Loucy (cell line): ENCODE results near the gene SP2.
A peak's percentile ranks its signal among the peaks of the same experiment; 100 is the strongest.

ENCODE experiments used
- H2AFZ ChIP-seq: fragments of 200-600 bp; sonication (generic); 2 replicates; pipeline ENCODE4 v1.6.0; 2016; ENCODE audit warnings: antibody characterized with exemption, mild to moderate bottlenecking, low read length, moderate library complexity
- H3F3A ChIP-seq: fragments of 200-600 bp; 2 replicates; pipeline ENCODE4 v1.6.0; 2016; ENCODE audit warnings: antibody characterized with exemption, low read depth, mild to moderate bottlenecking
- H3K27me3 ChIP-seq: fragments of 200-600 bp; sonication (generic); 2 replicates; pipeline ENCODE4 v1.6.1; 2014; ENCODE audit warnings: low read length, mild to moderate bottlenecking; ENCODE audit not compliant: insufficient read depth, poor library complexity, severe bottlenecking
- H3K36me3 ChIP-seq: fragments of 200-600 bp; sonication (generic); 2 replicates; pipeline ENCODE4 v1.6.1; 2016; ENCODE audit warnings: low read length; ENCODE audit not compliant: insufficient read depth
- H3K4me1 ChIP-seq: fragments of 200-600 bp; sonication (generic); 2 replicates; pipeline ENCODE4 v1.5.1; 2014; ENCODE audit warnings: low read length, mild to moderate bottlenecking; ENCODE audit not compliant: insufficient read depth, poor library complexity, severe bottlenecking
- H3K4me2 ChIP-seq: fragments of 200-600 bp; sonication (generic); 2 replicates; pipeline ENCODE4 v1.6.0; 2014; ENCODE audit warnings: antibody characterized with exemption, low read length, low read depth, mild to moderate bottlenecking; ENCODE audit not compliant: poor library complexity, severe bottlenecking
- H3K4me3 ChIP-seq: fragments of 200-600 bp; sonication (generic); 2 replicates; pipeline ENCODE4 v1.5.1; 2014; ENCODE audit warnings: low read length, mild to moderate bottlenecking, mixed read lengths; ENCODE audit not compliant: poor library complexity, severe bottlenecking
- H3K79me2 ChIP-seq: fragments of 200-600 bp; sonication (generic); 2 replicates; pipeline ENCODE4 v1.6.1; 2014; ENCODE audit warnings: low read length; ENCODE audit not compliant: insufficient read depth
- H3K9ac ChIP-seq: fragments of 200-600 bp; sonication (generic); 2 replicates; pipeline ENCODE4 v1.6.0; 2014; ENCODE audit warnings: mild to moderate bottlenecking, low read depth, low read length, moderate library complexity; ENCODE audit not compliant: poor library complexity, severe bottlenecking
- H3K9me2 ChIP-seq: fragments of 200-600 bp; sonication (generic); replicated peaks from 2 replicates; pipeline ENCODE4 v1.6.1; 2016; ENCODE audit warnings: low read depth, low read length, mixed read lengths
- H3K9me3 ChIP-seq: fragments of 200-600 bp; sonication (generic); 2 replicates; pipeline ENCODE4 v1.6.1; 2014; ENCODE audit warnings: mild to moderate bottlenecking, antibody characterized with exemption, low read length, low read depth; ENCODE audit not compliant: insufficient read depth
- H4K20me1 ChIP-seq: fragments of 200-600 bp; sonication (generic); 2 replicates; pipeline ENCODE4 v1.6.0; 2014; ENCODE audit warnings: antibody characterized with exemption, low read length, mild to moderate bottlenecking; ENCODE audit not compliant: insufficient read depth, poor library complexity, severe bottlenecking
- CTCF ChIP-seq: fragments of 200-600 bp; sonication (generic); conservative IDR thresholded peaks from 2 replicates; pipeline ENCODE4 v1.5.1; 2014; ENCODE audit warnings: mild to moderate bottlenecking, antibody characterized with exemption, low read length
- EZH2phosphoT487 ChIP-seq: fragments of 200-600 bp; IDR thresholded peaks from 2 replicates; pipeline ENCODE4 v1.6.1; 2018; ENCODE audit warnings: antibody characterized with exemption, mild to moderate bottlenecking, moderate library complexity, borderline replicate concordance

The SP2 gene

GRCh38 chr17:47946929-47947397, 50.9 kb downstream of the SP2 start:
- H3F3A ChIP-seq = no peaks in the 10 kb centered on the region
- no peak overlapping the region for H3K9ac ChIP-seq
- no peaks in the 10 kb centered on the region for H3K9me3 ChIP-seq
- H3K4me3 ChIP-seq = no peak overlapping the region
- peak; percentile 91 for TF ChIP-seq CTCF
- TF ChIP-seq EZH2phosphoT487 = no peak
- H3K4me1 ChIP-seq = peaks cover 23% of the 10 kb centered on the region
- no peak overlapping the region for H2AFZ ChIP-seq
- H3K36me3 ChIP-seq = no peaks in the 10 kb centered on the region
- H3K27me3 ChIP-seq = no peaks in the 10 kb centered on the region
- H3K79me2 ChIP-seq = peaks cover 7% of the 10 kb centered on the region
- H3K9me2 ChIP-seq = no peaks in the 10 kb centered on the region
- no peaks in the 10 kb centered on the region for H4K20me1 ChIP-seq
- H3K4me2 ChIP-seq = no peak overlapping the region

DNA sequence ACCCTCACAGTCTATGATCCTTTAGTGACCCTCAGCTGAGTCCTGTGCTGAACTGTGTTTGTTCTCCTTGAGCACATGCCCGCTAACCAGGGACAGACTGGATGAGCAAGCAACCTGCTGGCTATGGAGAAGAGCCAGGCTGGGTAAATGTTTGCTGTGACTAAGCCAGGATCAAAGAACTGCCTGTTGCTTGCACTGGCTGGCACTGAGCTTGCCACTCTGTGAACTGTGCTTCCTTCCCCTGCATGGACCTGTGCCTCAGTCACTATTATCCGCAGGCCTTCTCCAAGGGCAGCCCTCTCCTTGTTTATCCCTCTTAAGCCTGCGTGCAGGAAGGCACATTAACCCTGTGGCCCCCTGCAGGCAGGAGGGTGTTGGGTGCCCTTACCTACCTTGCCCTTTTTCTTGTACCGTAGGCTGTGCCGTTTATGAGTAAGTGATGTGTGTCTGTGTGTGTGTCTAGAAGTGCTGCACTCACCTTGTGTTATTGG, 52.7 kb downstream of the SP2 start:
- no peaks in the 10 kb centered on the region for H3K9me2 ChIP-seq
- H3K4me3 ChIP-seq = no peak overlapping the region
- peak overlapping the region; percentile 71 for H3K9ac ChIP-seq
- H3F3A ChIP-seq = no peaks in the 10 kb centered on the region
- TF ChIP-seq CTCF (no peak), EZH2phosphoT487 (no peak)
- no peaks in the 10 kb centered on the region for H4K20me1 ChIP-seq
- peaks cover 17% of the 10 kb centered on the region for H3K4me1 ChIP-seq
- no peaks in the 10 kb centered on the region for H3K27me3 ChIP-seq
- H3K36me3 ChIP-seq = no peaks in the 10 kb centered on the region
- H2AFZ ChIP-seq = no peak overlapping the region
- no peaks in the 10 kb centered on the region for H3K79me2 ChIP-seq
- no peaks in the 10 kb centered on the region for H3K9me3 ChIP-seq
- peak overlapping the region; percentile 91 for H3K4me2 ChIP-seq

- H3K27me3 ChIP-seq = no peaks in the 10 kb centered on the region
- no peaks in the 10 kb centered on the region for H3K36me3 ChIP-seq
- H3K4me2 ChIP-seq = peak overlapping the region; percentile 91
- peak overlapping the region; percentile 85 for H2AFZ ChIP-seq
- peak overlapping the region; percentile 71 for H3K9ac ChIP-seq
- H3K4me3 ChIP-seq = peak overlapping the region; percentile 74
- H3K79me2 ChIP-seq = no peaks in the 10 kb centered on the region
- H3K4me1 ChIP-seq = peaks cover 17% of the 10 kb centered on the region
- no peaks in the 10 kb centered on the region for H4K20me1 ChIP-seq
- TF ChIP-seq CTCF (peak; percentile 90), EZH2phosphoT487 (no peak)
- no peaks in the 10 kb centered on the region for H3K9me2 ChIP-seq
- H3K9me3 ChIP-seq = no peaks in the 10 kb centered on the region
- no peaks in the 10 kb centered on the region for H3F3A ChIP-seq
These were observed 53.2 kb downstream of the SP2 start for GRCh38 chr17:47949197-47949759.
